Smooth muscle cell (in vitro differentiated cells): ENCODE results near the gene DPPA4. TPM values are rescaled to one million over a fixed set of nuclear protein-coding genes. Genes with fewer than 3 reads are reported as not detected.
"Not testable (repeated sequence)": the region's sequence is repeated elsewhere in the genome, so short reads cannot be mapped to it uniquely, and the experiment has no call there.

ENCODE experiments used
- DNase-seq: peaks from one replicate; lab custom pipeline; 2025; ENCODE audit not compliant: unreplicated experiment; lab: John Stamatoyannopoulos, UW
- H2AFZ ChIP-seq: fragments of 200-600 bp; sonication (generic); 2 replicates; pipeline ENCODE4 v1.6.0; 2016; ENCODE audit warnings: antibody characterized with exemption, low read depth, mild to moderate bottlenecking
- H3F3A ChIP-seq: fragments of 200-600 bp; sonication (generic); 2 replicates; pipeline ENCODE4 v1.6.0; 2017; ENCODE audit warnings: antibody characterized with exemption, low read depth
- H3K27ac ChIP-seq: fragments of 200-600 bp; sonication (generic); 2 replicates; pipeline ENCODE4 v1.5.1; 2016; ENCODE audit warnings: low read depth, mild to moderate bottlenecking
- H3K27me3 ChIP-seq: fragments of 200-600 bp; sonication (generic); 2 replicates; pipeline ENCODE4 v1.6.1; 2016; ENCODE audit warnings: low read depth, mild to moderate bottlenecking
- H3K36me3 ChIP-seq: fragments of 200-600 bp; sonication (generic); 2 replicates; pipeline ENCODE4 v1.5.1; 2016; ENCODE audit warnings: low read depth
- H3K4me1 ChIP-seq: fragments of 200-600 bp; sonication (generic); 2 replicates; pipeline ENCODE4 v1.5.1; 2016; ENCODE audit warnings: low read depth
- H3K4me2 ChIP-seq: fragments of 200-600 bp; sonication (generic); 2 replicates; pipeline ENCODE4 v1.6.0; 2016; ENCODE audit warnings: mild to moderate bottlenecking
- H3K4me3 ChIP-seq: fragments of 200-600 bp; sonication (generic); 2 replicates; pipeline ENCODE4 v1.5.1; 2016; ENCODE audit warnings: mild to moderate bottlenecking
- H3K79me2 ChIP-seq: fragments of 200-600 bp; sonication (generic); 2 replicates; pipeline ENCODE4 v1.6.0; 2016; ENCODE audit warnings: low read depth, mild to moderate bottlenecking
- H3K9ac ChIP-seq: fragments of 200-600 bp; sonication (generic); 2 replicates; pipeline ENCODE4 v1.6.0; 2016; ENCODE audit warnings: low read depth
- H3K9me3 ChIP-seq: fragments of 200-600 bp; sonication (generic); replicated peaks from 2 replicates; pipeline ENCODE4 v1.5.1; 2016; ENCODE audit warnings: low read depth
- H4K20me1 ChIP-seq: fragments of 200-600 bp; sonication (generic); 2 replicates; pipeline ENCODE4 v1.6.0; 2016; ENCODE audit warnings: low read depth
- WGBS: methylation state at CpG from one replicate; pipeline ENCODE4 v1.1.7; 2016; ENCODE audit warnings: low lambda C conversion rate; 5-methylcytosine and 5-hydroxymethylcytosine counted together
- polyA plus RNA-seq: library from polyadenylated mRNA; unstranded; fragments of >200 nt; fragmentation: Nextera tagmentation; extraction: Ambion mirVana; gene quantifications from 2 replicates; pipeline ENCODE4 v1.2.1, GENCODE V29; 2016
- total RNA-seq: library from RNA; depleted of rRNA; stranded (reverse); fragments of >200 nt; gene quantifications from 2 replicates; pipeline ENCODE4 v1.2.3, GENCODE V29; 2014
- TF ChIP-seq, protein P1 (sequence below): fragments of 200-600 bp; sonication (generic); IDR thresholded peaks from 2 replicates; pipeline ENCODE4 v1.5.1; 2017; ENCODE audit warnings: borderline replicate concordance, mild to moderate bottlenecking, antibody characterized with exemption; ENCODE audit not compliant: insufficient read depth, poor library complexity, severe bottlenecking

Gene DPPA4
- total and polyA plus RNA-seq, 2 experiments from 2014 or later: 19.5 to 43.1 TPM

DNA sequence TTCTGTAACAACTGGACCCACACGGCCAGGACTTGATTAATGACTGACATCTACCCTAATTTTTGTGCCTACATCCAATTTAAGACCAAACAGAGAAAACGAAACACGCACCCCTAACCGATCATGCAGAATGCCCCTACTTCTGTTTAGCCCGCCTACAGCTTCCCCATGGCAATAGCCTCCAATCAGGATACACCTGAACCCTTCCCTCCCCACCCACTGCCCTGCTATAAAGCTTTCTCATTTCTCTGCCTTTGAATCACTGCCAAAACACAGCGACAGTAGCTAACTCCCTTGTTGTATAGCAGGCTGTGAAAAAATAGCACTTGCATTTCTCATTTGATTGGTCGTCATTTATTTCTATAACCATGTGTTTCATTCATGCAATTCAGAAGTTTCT, 45.2 kb upstream of the DPPA4 start:
- H3K36me3 ChIP-seq: no peaks in the 10 kb centered on the region
- no peaks in the 10 kb centered on the region for H4K20me1 ChIP-seq
- H3K4me1 ChIP-seq: no peaks in the 10 kb centered on the region
- TF ChIP-seq, protein P1, sequence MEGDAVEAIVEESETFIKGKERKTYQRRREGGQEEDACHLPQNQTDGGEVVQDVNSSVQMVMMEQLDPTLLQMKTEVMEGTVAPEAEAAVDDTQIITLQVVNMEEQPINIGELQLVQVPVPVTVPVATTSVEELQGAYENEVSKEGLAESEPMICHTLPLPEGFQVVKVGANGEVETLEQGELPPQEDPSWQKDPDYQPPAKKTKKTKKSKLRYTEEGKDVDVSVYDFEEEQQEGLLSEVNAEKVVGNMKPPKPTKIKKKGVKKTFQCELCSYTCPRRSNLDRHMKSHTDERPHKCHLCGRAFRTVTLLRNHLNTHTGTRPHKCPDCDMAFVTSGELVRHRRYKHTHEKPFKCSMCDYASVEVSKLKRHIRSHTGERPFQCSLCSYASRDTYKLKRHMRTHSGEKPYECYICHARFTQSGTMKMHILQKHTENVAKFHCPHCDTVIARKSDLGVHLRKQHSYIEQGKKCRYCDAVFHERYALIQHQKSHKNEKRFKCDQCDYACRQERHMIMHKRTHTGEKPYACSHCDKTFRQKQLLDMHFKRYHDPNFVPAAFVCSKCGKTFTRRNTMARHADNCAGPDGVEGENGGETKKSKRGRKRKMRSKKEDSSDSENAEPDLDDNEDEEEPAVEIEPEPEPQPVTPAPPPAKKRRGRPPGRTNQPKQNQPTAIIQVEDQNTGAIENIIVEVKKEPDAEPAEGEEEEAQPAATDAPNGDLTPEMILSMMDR: no peak
- no peak overlapping the region for H3K9ac ChIP-seq
- no peaks in the 10 kb centered on the region for H3K79me2 ChIP-seq
- no peak overlapping the region for H3K4me3 ChIP-seq
- no peak overlapping the region for H3K27ac ChIP-seq
- WGBS: 84% methylated on average over 7 of the region's 7 CpGs
- H3K9me3 ChIP-seq: no peaks in the 10 kb centered on the region
- no peaks in the 10 kb centered on the region for H3K27me3 ChIP-seq
- no peak for DNase-seq
- no peaks in the 10 kb centered on the region for H3F3A ChIP-seq
- no peak overlapping the region for H3K4me2 ChIP-seq
- no peak overlapping the region for H2AFZ ChIP-seq

DNA sequence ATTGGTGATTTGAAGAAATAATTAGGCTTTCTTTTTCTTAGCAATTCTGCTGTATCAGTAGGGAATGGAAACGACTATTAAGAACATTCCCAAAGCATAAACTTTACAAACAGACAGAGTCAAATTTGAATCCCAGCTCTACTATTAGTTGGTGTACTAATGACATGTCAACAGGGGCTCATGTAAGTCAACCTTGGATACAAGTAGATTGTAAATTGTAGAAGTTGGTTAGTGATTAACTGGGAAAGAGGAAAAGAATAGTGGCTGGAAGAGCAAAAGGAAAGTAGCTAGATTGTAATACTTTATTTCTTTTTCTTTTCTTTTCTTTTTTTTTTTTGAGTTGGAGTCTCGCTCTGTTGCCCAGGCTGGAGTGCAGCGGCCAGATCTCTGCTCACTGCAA, 38.6 kb upstream of the DPPA4 start:
- Histone ChIP-seq H3K27me3 (no peaks in the 10 kb centered on the region), H3K27ac (no peak overlapping the region), H3K9me3 (no peaks in the 10 kb centered on the region), H3K36me3 (no peaks in the 10 kb centered on the region), H3K4me3 (no peak overlapping the region), H3K4me1 (no peaks in the 10 kb centered on the region), H2AFZ (no peak overlapping the region), H3F3A (no peaks in the 10 kb centered on the region), H3K79me2 (no peaks in the 10 kb centered on the region), H4K20me1 (no peaks in the 10 kb centered on the region), H3K4me2 (no peak overlapping the region), H3K9ac (no peak overlapping the region)
- TF ChIP-seq, protein P1: no peak
- 88% methylated on average over 2 of the region's 3 CpGs for WGBS
- no peak for DNase-seq

DNA sequence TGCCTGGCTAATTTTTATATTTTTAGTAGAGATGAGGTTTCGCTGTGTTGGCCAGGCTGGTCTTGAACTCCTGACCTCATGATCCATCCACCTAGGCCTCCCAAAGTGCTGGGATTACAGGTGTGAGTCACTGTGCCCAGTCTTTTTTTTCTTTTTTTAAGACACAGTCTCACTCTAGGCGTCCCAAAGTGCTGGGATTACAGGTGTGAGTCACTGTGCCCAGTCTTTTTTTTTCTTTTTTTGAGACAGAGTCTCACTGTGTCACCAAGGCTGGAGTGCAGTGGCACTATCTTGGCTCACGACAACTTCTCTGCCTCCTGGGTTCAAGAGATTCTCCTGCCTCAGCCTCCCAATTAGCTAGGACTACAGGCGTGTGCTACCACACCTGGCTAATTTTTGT, 37.1 kb upstream of the DPPA4 start:
- DNase-seq, H4K20me1 ChIP-seq, H3K36me3 ChIP-seq, H3K27me3 ChIP-seq, H3F3A ChIP-seq, H3K9ac ChIP-seq, H3K27ac ChIP-seq, H3K79me2 ChIP-seq, H3K4me3 ChIP-seq, H3K4me1 ChIP-seq, H3K9me3 ChIP-seq, H3K4me2 ChIP-seq, H2AFZ ChIP-seq: not testable (repeated sequence)
- 82% methylated on average over 4 of the region's 4 CpGs for WGBS

DNA sequence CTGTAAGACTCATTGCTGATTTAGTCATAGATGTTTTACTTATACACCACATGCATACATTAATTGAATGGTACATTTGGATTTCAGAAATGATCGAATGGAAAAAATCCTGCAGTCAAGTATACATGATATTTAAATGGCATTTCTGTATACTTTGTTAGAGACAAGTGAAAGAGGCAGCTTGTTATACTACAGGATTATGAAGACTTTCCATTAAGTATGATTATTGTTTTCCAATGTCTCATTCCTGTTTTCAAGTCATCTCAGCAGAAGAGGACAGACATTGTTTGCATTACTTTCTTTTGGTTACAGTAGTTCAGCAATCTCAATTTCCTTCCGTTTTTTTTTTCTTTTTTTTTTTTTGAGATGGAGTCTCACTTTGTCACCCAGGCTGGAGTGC, 36.6 kb upstream of the DPPA4 start:
- Histone ChIP-seq H3K4me1 (no peaks in the 10 kb centered on the region), H3K4me3 (no peak overlapping the region), H3K27ac (no peak overlapping the region), H3K9me3 (no peaks in the 10 kb centered on the region), H4K20me1 (no peaks in the 10 kb centered on the region), H3K4me2 (no peak overlapping the region), H3K9ac (no peak overlapping the region), H2AFZ (no peak overlapping the region), H3F3A (no peaks in the 10 kb centered on the region), H3K79me2 (no peaks in the 10 kb centered on the region), H3K27me3 (no peaks in the 10 kb centered on the region), H3K36me3 (no peaks in the 10 kb centered on the region)
- TF ChIP-seq, protein P1: no peak
- DNase-seq: no peak
- 87% methylated on average over 2 of the region's 2 CpGs for WGBS
